ENCODE data around the gene TRIM74.
"Not testable (repeated sequence)": the region's sequence is repeated elsewhere in the genome, so short reads cannot be mapped to it uniquely, and the experiment has no call there.

GRCh38 chr7:72913750-72914149 is 55.5 kb downstream of the TRIM74 start:
- TF ChIP-seq CTCF (IDR thresholded peaks at IDR 0.05; ENCODE audit: low read depth, low read length); EZH2phosphoT487 (IDR thresholded peaks at IDR 0.05; ENCODE audit: low read depth): not testable (repeated sequence)
